Measurements from ENCODE around the gene WDR18.

The WDR18 gene

DNA sequence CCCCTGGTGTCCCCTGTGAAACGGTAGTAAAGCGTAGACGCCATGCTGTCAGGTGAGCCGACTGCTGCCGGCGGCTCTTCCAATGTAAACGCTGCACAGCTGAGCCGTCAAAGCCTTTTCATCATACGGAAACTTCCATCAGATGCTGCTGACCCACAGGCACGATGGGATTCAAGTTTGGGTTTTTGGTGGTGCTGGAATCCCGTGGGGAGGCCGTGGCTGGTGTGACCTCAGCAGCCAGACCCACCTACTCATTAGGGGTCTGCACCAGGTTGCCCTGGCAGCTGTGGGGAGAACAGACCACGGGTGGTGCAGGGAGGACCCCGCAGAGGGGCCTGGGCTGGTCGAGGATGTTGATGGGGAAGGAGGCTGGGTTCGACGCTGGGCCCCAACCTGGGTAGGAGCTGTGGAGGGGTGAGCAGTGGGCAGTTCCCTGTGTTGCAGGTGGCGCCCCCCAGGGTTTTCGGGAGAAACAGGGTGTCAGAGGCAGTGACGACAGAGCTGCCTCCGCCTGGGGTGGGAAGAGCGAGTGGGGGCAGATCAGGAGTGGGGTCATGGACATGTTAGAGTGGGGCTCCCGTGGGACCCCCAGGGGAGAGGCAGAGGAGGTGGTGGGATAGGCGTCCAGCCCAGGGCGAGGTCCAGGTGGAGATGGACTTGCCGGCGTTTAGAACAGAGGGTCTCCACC, 22.7 kb downstream of the WDR18 start:
- Histone ChIP-seq H3K36me3 (ENCODE audit: control insufficient read depth, insufficient read depth, low read length, severe bottlenecking) (peaks cover 10% of the 10 kb centered on the region), H3K27me3 (replicated peaks; ENCODE audit: control insufficient read depth, insufficient read depth, low read length) (peaks cover 5% of the 10 kb centered on the region), H3K9me3 (ENCODE audit: control insufficient read depth, low read length) (no peaks in the 10 kb centered on the region), H3K4me1 (ENCODE audit: control insufficient read depth, insufficient read depth, low read length) (no peaks in the 10 kb centered on the region), H3K4me3 (ENCODE audit: low read length) (no peak overlapping the region), H3K9ac (ENCODE audit: low read length) (no peak overlapping the region)
- DNase-seq (ENCODE audit: low read depth): no peak

DNA sequence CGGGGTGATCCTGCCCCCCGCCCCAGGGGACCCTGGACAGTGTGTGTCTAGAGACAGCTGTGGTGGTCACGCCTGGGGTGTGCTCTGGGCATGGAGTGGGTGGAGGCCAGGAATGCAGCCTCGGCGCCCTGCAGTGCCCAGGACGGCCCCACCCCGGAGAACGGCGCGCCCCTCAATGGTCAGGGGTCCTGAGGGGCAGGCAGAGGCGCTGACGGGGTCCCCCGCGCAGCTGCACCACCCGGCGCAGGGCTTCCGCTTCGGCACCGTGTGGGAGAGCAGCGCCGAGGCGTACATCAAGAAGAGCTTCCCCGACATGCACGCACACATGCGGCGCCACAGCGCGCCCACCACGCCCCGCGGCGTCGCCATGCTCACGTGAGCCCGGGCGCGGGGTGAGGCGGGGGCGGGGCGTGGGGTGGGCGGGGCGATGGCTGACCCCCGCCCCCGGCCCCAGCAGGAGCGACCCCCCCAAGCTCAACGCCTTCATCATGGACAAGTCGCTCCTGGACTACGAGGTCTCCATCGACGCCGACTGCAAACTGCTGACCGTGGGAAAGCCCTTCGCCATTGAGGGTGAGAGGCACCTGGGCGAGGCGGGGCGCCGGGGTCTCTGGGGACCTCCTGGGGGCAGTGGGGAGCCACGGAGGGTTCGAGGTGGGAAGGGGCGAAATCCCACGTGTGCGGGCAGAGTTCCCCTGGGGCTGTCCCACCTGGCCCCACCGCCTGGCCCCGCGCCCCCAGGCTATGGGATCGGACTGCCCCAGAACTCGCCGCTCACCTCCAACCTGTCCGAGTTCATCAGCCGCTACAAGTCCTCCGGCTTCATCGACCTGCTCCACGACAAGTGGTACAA, 23.5 kb downstream of the WDR18 start:
- Histone ChIP-seq H3K4me1 (ENCODE audit: control insufficient read depth, insufficient read depth, low read length) (no peaks in the 10 kb centered on the region), H3K9me3 (ENCODE audit: control insufficient read depth, low read length) (no peaks in the 10 kb centered on the region), H3K4me3 (ENCODE audit: low read length) (no peak overlapping the region), H3K36me3 (ENCODE audit: control insufficient read depth, insufficient read depth, low read length, severe bottlenecking) (peaks cover 11% of the 10 kb centered on the region), H3K27me3 (replicated peaks; ENCODE audit: control insufficient read depth, insufficient read depth, low read length) (peaks cover 2% of the 10 kb centered on the region), H3K9ac (ENCODE audit: low read length) (no peak overlapping the region)
- DNase-seq (ENCODE audit: low read depth): no peak

- no peak for DNase-seq (ENCODE audit: low read depth)
- Histone ChIP-seq H3K4me3 (ENCODE audit: low read length) (no peak overlapping the region), H3K9me3 (ENCODE audit: control insufficient read depth, low read length) (no peaks in the 10 kb centered on the region), H3K36me3 (ENCODE audit: control insufficient read depth, insufficient read depth, low read length, severe bottlenecking) (peaks cover 17% of the 10 kb centered on the region), H3K9ac (ENCODE audit: low read length) (no peak overlapping the region), H3K27me3 (replicated peaks; ENCODE audit: control insufficient read depth, insufficient read depth, low read length) (no peaks in the 10 kb centered on the region), H3K4me1 (ENCODE audit: control insufficient read depth, insufficient read depth, low read length) (no peaks in the 10 kb centered on the region)
Measured at GRCh38 chr19:1008268-1009040, 24.3 kb downstream of the WDR18 start.

- Histone ChIP-seq H3K4me3 (ENCODE audit: low read length) (no peak overlapping the region), H3K9ac (ENCODE audit: low read length) (no peak overlapping the region), H3K4me1 (ENCODE audit: control insufficient read depth, insufficient read depth, low read length) (no peaks in the 10 kb centered on the region), H3K27me3 (replicated peaks; ENCODE audit: control insufficient read depth, insufficient read depth, low read length) (no peaks in the 10 kb centered on the region), H3K36me3 (ENCODE audit: control insufficient read depth, insufficient read depth, low read length, severe bottlenecking) (peaks cover 23% of the 10 kb centered on the region), H3K9me3 (ENCODE audit: control insufficient read depth, low read length) (no peaks in the 10 kb centered on the region)
- DNase-seq (ENCODE audit: low read depth): no peak
Measured at GRCh38 chr19:1009041-1009980, 25.2 kb downstream of the WDR18 start.

- H3K36me3 ChIP-seq (ENCODE audit: control insufficient read depth, insufficient read depth, low read length, severe bottlenecking): peaks cover 23% of the 10 kb centered on the region
- DNase-seq (ENCODE audit: low read depth): no peak
- H3K4me1 ChIP-seq (ENCODE audit: control insufficient read depth, insufficient read depth, low read length): no peaks in the 10 kb centered on the region
- no peak overlapping the region for H3K4me3 ChIP-seq (ENCODE audit: low read length)
- H3K9ac ChIP-seq (ENCODE audit: low read length): no peak overlapping the region
- H3K27me3 ChIP-seq (replicated peaks; ENCODE audit: control insufficient read depth, insufficient read depth, low read length): no peaks in the 10 kb centered on the region
- no peaks in the 10 kb centered on the region for H3K9me3 ChIP-seq (ENCODE audit: control insufficient read depth, low read length)
Measured at GRCh38 chr19:1009981-1010538, 25.9 kb downstream of the WDR18 start.

DNA sequence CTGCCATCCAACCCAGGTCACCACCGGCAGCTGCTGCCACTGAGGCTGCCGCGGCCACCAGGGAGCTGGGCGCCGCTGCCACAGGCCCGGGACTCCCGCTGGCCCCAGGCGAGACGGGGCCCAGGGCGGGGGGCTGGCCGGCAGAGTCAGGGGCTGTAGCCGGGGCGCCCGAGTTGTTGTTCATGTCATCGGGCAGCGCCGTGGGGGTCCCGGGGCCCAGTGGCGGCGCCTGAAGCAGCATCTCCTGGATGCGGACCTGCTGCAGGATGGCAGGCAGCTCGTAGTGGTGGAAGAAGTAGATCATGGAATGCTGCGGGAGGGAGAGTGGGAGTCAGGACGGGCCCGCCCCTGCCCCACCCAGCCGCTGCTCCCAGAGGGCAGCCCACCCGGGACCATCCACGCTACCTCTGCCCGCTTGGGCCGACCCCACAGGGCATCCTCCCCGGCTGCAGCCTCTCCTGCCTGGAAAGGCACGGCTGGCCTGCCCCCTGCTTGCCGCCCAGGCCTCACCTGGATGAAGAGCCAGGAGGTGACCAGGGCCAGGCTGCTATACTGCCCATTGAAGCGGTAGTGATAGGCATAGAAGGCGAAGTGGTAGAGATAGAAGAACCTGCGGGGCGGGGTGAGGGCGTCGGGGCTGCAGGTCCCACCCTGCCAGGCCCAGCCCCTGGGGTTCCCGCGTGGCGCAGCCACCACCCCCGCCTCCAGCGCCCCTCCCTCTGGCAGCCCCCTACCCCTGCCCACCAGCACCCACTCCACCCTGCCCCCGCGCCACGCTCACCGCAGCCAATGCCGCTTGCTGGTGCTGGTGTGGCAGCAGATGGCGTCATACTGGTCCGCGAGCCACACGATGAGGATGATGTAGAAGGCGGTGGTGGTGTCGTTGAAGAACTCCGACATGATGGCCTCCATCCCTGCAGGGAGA, 26.7 kb downstream of the WDR18 start:
- Histone ChIP-seq H3K4me3 (ENCODE audit: low read length) (no peak overlapping the region), H3K4me1 (ENCODE audit: control insufficient read depth, insufficient read depth, low read length) (peaks cover 4% of the 10 kb centered on the region), H3K9me3 (ENCODE audit: control insufficient read depth, low read length) (no peaks in the 10 kb centered on the region), H3K9ac (ENCODE audit: low read length) (no peak overlapping the region), H3K36me3 (ENCODE audit: control insufficient read depth, insufficient read depth, low read length, severe bottlenecking) (peaks cover 23% of the 10 kb centered on the region), H3K27me3 (replicated peaks; ENCODE audit: control insufficient read depth, insufficient read depth, low read length) (no peaks in the 10 kb centered on the region)
- DNase-seq (ENCODE audit: low read depth): no peak

- Histone ChIP-seq H3K27me3 (replicated peaks; ENCODE audit: control insufficient read depth, insufficient read depth, low read length) (no peaks in the 10 kb centered on the region), H3K9ac (ENCODE audit: low read length) (no peak overlapping the region), H3K9me3 (ENCODE audit: control insufficient read depth, low read length) (no peaks in the 10 kb centered on the region), H3K4me3 (ENCODE audit: low read length) (no peak overlapping the region), H3K36me3 (ENCODE audit: control insufficient read depth, insufficient read depth, low read length, severe bottlenecking) (peaks cover 23% of the 10 kb centered on the region), H3K4me1 (ENCODE audit: control insufficient read depth, insufficient read depth, low read length) (peaks cover 13% of the 10 kb centered on the region)
- DNase-seq (ENCODE audit: low read depth): no peak
Measured at GRCh38 chr19:1011831-1012333, 27.7 kb downstream of the WDR18 start.

GRCh38 chr19:1012334-1012733, 28.2 kb downstream of the WDR18 start:
- H3K4me3 ChIP-seq (ENCODE audit: low read length): no peak overlapping the region
- H3K4me1 ChIP-seq (ENCODE audit: control insufficient read depth, insufficient read depth, low read length): peaks cover 17% of the 10 kb centered on the region
- H3K9ac ChIP-seq (ENCODE audit: low read length): no peak overlapping the region
- H3K27me3 ChIP-seq (replicated peaks; ENCODE audit: control insufficient read depth, insufficient read depth, low read length): no peaks in the 10 kb centered on the region
- H3K9me3 ChIP-seq (ENCODE audit: control insufficient read depth, low read length): no peaks in the 10 kb centered on the region
- no peak for DNase-seq (ENCODE audit: low read depth)
- H3K36me3 ChIP-seq (ENCODE audit: control insufficient read depth, insufficient read depth, low read length, severe bottlenecking): peaks cover 23% of the 10 kb centered on the region

- no peaks in the 10 kb centered on the region for H3K27me3 ChIP-seq (replicated peaks; ENCODE audit: control insufficient read depth, insufficient read depth, low read length)
- H3K4me1 ChIP-seq (ENCODE audit: control insufficient read depth, insufficient read depth, low read length): peaks cover 26% of the 10 kb centered on the region
- no peak for DNase-seq (ENCODE audit: low read depth)
- no peaks in the 10 kb centered on the region for H3K9me3 ChIP-seq (ENCODE audit: control insufficient read depth, low read length)
- H3K4me3 ChIP-seq (ENCODE audit: low read length): no peak overlapping the region
- peaks cover 23% of the 10 kb centered on the region for H3K36me3 ChIP-seq (ENCODE audit: control insufficient read depth, insufficient read depth, low read length, severe bottlenecking)
- no peak overlapping the region for H3K9ac ChIP-seq (ENCODE audit: low read length)
Measured at GRCh38 chr19:1013218-1013617, 29.1 kb downstream of the WDR18 start.
